K562 (cell line): ENCODE data around the gene SPIRE1. TPM values are rescaled to one million over a fixed set of nuclear protein-coding genes. Genes with fewer than 3 reads are reported as not detected.
A peak's percentile ranks its signal among the peaks of the same experiment; 100 is the strongest.

Experiments
- ATF1 ChIP-seq, 2 experiments: fragments of 450-650 bp in 1 of 2; IDR thresholded peaks; 2 replicates each; pipeline ENCODE4 v1.6.1; 2016; ENCODE audit warnings: missing compliant biosample characterization in 1 of 2, missing genetic modification characterization in 1 of 2
- ATF7 ChIP-seq: fragments of 450-650 bp; IDR thresholded peaks from 2 replicates; pipeline ENCODE4 v1.7.1; 2014; ENCODE audit warnings: mild to moderate bottlenecking, moderate library complexity
- CCNT2 ChIP-seq: IDR thresholded peaks from 2 replicates; pipeline ENCODE4 v1.6.1; 2011; ENCODE audit warnings: borderline replicate concordance, low read depth, mild to moderate bottlenecking, moderate library complexity, mixed read lengths, low read length; ENCODE audit not compliant: insufficient read length; ENCODE audit errors: extremely low read depth
- CHD1 ChIP-seq: fragments of 200-600 bp; sonication (generic); IDR thresholded peaks from one replicate; pipeline ENCODE4 v1.6.1; 2012; ENCODE audit warnings: mild to moderate bottlenecking, moderate library complexity, low read length, inconsistent platforms
- CREB1 ChIP-seq, 2 experiments: sonication (generic) in 1 of 2; formaldehyde crosslinking in 1 of 2; IDR thresholded peaks; 2 replicates each; pipeline versions ENCODE4 v1.6.1 to v1.8.0; 2012 to 2022; ENCODE audit warnings: inconsistent platforms in 1 of 2, mild to moderate bottlenecking in 1 of 2, missing genetic modification reagents in 1 of 2, moderate library complexity in 1 of 2
- E2F3 ChIP-seq: fragments of 250-450 bp; sonication (Bioruptor Pico); IDR thresholded peaks from 2 replicates; pipeline ENCODE4 v1.4.0; 2020; ENCODE audit warnings: mild to moderate bottlenecking
- ELF1 ChIP-seq: fragments of 200-800 bp; sonication (Bioruptor generic); IDR thresholded peaks from 2 replicates; pipeline ENCODE4 v1.6.1; 2016; ENCODE audit warnings: missing genetic modification characterization, missing compliant biosample characterization
- FOSL1 ChIP-seq: fragments of 200-800 bp; sonication (Bioruptor generic); conservative IDR thresholded peaks from 2 replicates; pipeline ENCODE4 v1.6.1; 2016; ENCODE audit warnings: missing genetic modification characterization, missing compliant biosample characterization
- MYC ChIP-seq, 2 experiments: fragments of 250-450 bp in 1 of 2; sonication (Bioruptor Pico) in 1 of 2; IDR thresholded peaks; 2 replicates each; pipeline versions ENCODE4 v1.5.1 to v1.6.1; 2012 to 2021; ENCODE audit warnings: low read depth in 2 of 2, borderline replicate concordance in 1 of 2, improper control_type of control experiment in 1 of 2, low read length in 1 of 2, mild to moderate bottlenecking in 1 of 2, moderate library complexity in 1 of 2
- RB1 ChIP-seq: fragments of 450-650 bp; IDR thresholded peaks from 2 replicates; pipeline ENCODE4 v1.6.1; 2017; ENCODE audit warnings: low read depth, mild to moderate bottlenecking
- RHOXF2B ChIP-seq: fragments of 250-450 bp; sonication (Bioruptor Pico); conservative IDR thresholded peaks from 2 replicates; pipeline ENCODE4 v1.5.1; 2021
- ZBED1 ChIP-seq: IDR thresholded peaks from 2 replicates; pipeline ENCODE4 v1.6.1; 2014
- ZSCAN29 ChIP-seq: fragments of 450-650 bp; IDR thresholded peaks from 2 replicates; pipeline ENCODE4 v1.6.1; 2017
- polyA plus RNA-seq, 8 experiments: library from polyadenylated mRNA; depleted of rRNA in 4 of 8; stranded (reverse) in 5 of 8; unstranded in 3 of 8; fragments of >200 nt; fragmentation: Nextera tagmentation in 2 of 8; fragmentation: Illumina TruSeq in 1 of 8; extraction: Ambion mirVana in 2 of 8; extraction: Trizol in 1 of 8; gene quantifications; 2 replicates each; pipeline versions ENCODE4 v1.2.1 to v1.2.3, GENCODE V29; 2011 to 2014; ENCODE audit warnings: inconsistent platforms in 1 of 8, missing spikeins in 1 of 8
- total RNA-seq, 7 experiments: library from RNA; depleted of rRNA in 6 of 7; stranded (reverse); fragments of >200 nt in 6 of 7; fragmentation: Illumina TruSeq in 2 of 7; extraction: Trizol in 2 of 7; gene quantifications; 2 replicates each; pipeline versions ENCODE4 v1.2.1 to v1.2.3, GENCODE V29; 2011 to 2021; ENCODE audit warnings: low replicate concordance in 1 of 7
- TF ChIP-seq, protein P1 (sequence below): sonication (generic); formaldehyde crosslinking; IDR thresholded peaks from 2 replicates; pipeline ENCODE4 v1.8.0; 2022; ENCODE audit warnings: mild to moderate bottlenecking, low read depth, missing genetic modification reagents
- TF ChIP-seq, protein P2 (sequence below): sonication (generic); formaldehyde crosslinking; IDR thresholded peaks from 2 replicates; pipeline ENCODE4 v1.8.1; 2023; ENCODE audit warnings: mild to moderate bottlenecking, missing genetic modification reagents, moderate library complexity
- TF ChIP-seq, protein P3 (sequence below), 2 experiments: IDR thresholded peaks; 2 replicates each; pipeline ENCODE4 v1.6.1; 2012; ENCODE audit warnings: improper control_type of control experiment in 2 of 2, low read depth in 2 of 2, low read length in 2 of 2, borderline replicate concordance in 1 of 2
- TF ChIP-seq, protein P4 (sequence below): sonication (generic); formaldehyde crosslinking; IDR thresholded peaks from 2 replicates; pipeline ENCODE4 v1.8.0; 2023; ENCODE audit warnings: mild to moderate bottlenecking, missing genetic modification reagents

The SPIRE1 gene
- total and polyA plus RNA-seq, 9 of the 15 experiments (the other 6 are each of a cell fraction or from before 2014, with no cell fraction given): 2.9 to 14.0 (median 10.2) TPM

DNA sequence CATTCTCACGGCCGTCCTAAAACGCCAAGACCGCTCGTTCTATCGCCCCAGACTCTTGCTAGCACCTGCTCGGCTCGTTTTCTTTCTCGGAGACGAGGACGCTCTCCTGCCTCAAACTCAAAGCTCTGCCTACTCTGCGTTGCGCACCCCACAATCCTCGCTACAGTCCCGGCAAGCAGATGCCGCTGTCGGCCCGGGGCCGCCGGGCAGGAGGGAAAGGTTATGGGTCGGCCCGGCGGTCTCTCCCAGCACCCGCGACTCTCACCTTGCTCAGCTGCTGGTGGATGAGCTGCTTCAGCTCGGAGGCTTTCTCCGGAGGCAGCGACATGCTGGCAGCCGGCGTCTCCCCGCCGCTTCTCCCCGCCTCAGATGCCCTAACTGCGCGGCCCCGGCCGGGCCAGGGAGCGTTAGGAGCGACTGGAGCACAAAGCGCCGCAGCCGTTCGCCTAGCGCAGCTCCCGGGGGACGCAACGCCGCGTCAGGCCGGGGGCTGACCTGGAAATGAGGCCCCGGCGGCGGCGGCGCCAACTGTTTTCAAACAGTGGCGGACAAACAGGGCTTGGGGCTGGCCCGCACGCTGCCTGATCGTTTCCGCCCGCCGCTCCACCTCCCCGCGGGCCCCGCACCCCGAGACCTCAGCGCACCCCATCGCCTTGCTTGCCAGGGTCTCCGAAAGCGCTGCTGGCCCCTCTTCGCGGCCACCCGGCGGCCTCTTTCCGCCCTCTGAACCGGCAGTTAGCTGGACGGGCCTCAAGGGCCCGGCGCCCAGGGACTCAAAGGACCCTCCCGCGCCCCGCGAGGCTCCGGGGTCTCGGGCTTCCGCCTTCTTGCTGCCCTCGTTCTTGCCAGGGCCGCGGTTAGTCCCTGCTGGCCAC is 44.6 kb upstream of the SPIRE1 start, which contains the start of the genes CEP76 and PSMG2 (continued):
- TF ChIP-seq, protein P1, sequence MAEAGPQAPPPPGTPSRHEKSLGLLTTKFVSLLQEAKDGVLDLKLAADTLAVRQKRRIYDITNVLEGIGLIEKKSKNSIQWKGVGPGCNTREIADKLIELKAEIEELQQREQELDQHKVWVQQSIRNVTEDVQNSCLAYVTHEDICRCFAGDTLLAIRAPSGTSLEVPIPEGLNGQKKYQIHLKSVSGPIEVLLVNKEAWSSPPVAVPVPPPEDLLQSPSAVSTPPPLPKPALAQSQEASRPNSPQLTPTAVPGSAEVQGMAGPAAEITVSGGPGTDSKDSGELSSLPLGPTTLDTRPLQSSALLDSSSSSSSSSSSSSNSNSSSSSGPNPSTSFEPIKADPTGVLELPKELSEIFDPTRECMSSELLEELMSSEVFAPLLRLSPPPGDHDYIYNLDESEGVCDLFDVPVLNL (CRISPR knock-in tag): peak; percentile 93
- peak; percentile 67 for TF ChIP-seq CREB1 (IDR thresholded peaks at IDR 0.05)
- peak; percentile 73; the same call in 1 of the 2 replicates for TF ChIP-seq CREB1 (CRISPR knock-in tag; IDR thresholded peaks at IDR 0.05)
- TF ChIP-seq FOSL1 (tag): peak; percentile 47; the same call in 1 of the 2 replicates
- 0 out of 2 replicates have a peak, but pooled peaks have one; percentile 32 for TF ChIP-seq ATF1 (CRISPR knock-in tag; IDR thresholded peaks at IDR 0.05)
- peak; percentile 92 for TF ChIP-seq ATF1 (tag; IDR thresholded peaks at IDR 0.05)
- TF ChIP-seq MYC (IDR thresholded peaks at IDR 0.05; ENCODE audit: low read depth, low read length): peak; percentile 86
- TF ChIP-seq MYC (CRISPR knock-in tag; IDR thresholded peaks at IDR 0.05; ENCODE audit: borderline replicate concordance, low read depth): no peak
- no peak for TF ChIP-seq RHOXF2B (CRISPR knock-in tag)
- peak; percentile 92 for TF ChIP-seq CHD1
- TF ChIP-seq E2F3 (CRISPR knock-in tag): peak; percentile 88
- peak; percentile 81 for TF ChIP-seq CCNT2
- peak; percentile 68 for TF ChIP-seq ATF7
- TF ChIP-seq, protein P2, sequence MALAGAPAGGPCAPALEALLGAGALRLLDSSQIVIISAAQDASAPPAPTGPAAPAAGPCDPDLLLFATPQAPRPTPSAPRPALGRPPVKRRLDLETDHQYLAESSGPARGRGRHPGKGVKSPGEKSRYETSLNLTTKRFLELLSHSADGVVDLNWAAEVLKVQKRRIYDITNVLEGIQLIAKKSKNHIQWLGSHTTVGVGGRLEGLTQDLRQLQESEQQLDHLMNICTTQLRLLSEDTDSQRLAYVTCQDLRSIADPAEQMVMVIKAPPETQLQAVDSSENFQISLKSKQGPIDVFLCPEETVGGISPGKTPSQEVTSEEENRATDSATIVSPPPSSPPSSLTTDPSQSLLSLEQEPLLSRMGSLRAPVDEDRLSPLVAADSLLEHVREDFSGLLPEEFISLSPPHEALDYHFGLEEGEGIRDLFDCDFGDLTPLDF (CRISPR knock-in tag): peak; percentile 81
- TF ChIP-seq, protein P3, sequence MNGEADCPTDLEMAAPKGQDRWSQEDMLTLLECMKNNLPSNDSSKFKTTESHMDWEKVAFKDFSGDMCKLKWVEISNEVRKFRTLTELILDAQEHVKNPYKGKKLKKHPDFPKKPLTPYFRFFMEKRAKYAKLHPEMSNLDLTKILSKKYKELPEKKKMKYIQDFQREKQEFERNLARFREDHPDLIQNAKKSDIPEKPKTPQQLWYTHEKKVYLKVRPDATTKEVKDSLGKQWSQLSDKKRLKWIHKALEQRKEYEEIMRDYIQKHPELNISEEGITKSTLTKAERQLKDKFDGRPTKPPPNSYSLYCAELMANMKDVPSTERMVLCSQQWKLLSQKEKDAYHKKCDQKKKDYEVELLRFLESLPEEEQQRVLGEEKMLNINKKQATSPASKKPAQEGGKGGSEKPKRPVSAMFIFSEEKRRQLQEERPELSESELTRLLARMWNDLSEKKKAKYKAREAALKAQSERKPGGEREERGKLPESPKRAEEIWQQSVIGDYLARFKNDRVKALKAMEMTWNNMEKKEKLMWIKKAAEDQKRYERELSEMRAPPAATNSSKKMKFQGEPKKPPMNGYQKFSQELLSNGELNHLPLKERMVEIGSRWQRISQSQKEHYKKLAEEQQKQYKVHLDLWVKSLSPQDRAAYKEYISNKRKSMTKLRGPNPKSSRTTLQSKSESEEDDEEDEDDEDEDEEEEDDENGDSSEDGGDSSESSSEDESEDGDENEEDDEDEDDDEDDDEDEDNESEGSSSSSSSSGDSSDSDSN (IDR thresholded peaks at IDR 0.05; ENCODE audit: borderline replicate concordance in 1 of 2, low read depth in 2 of 2, low read length in 2 of 2): peak; percentile 94 to 98
- peak; percentile 42; the same call in 1 of the 2 replicates for TF ChIP-seq ZBED1
- TF ChIP-seq, protein P4, sequence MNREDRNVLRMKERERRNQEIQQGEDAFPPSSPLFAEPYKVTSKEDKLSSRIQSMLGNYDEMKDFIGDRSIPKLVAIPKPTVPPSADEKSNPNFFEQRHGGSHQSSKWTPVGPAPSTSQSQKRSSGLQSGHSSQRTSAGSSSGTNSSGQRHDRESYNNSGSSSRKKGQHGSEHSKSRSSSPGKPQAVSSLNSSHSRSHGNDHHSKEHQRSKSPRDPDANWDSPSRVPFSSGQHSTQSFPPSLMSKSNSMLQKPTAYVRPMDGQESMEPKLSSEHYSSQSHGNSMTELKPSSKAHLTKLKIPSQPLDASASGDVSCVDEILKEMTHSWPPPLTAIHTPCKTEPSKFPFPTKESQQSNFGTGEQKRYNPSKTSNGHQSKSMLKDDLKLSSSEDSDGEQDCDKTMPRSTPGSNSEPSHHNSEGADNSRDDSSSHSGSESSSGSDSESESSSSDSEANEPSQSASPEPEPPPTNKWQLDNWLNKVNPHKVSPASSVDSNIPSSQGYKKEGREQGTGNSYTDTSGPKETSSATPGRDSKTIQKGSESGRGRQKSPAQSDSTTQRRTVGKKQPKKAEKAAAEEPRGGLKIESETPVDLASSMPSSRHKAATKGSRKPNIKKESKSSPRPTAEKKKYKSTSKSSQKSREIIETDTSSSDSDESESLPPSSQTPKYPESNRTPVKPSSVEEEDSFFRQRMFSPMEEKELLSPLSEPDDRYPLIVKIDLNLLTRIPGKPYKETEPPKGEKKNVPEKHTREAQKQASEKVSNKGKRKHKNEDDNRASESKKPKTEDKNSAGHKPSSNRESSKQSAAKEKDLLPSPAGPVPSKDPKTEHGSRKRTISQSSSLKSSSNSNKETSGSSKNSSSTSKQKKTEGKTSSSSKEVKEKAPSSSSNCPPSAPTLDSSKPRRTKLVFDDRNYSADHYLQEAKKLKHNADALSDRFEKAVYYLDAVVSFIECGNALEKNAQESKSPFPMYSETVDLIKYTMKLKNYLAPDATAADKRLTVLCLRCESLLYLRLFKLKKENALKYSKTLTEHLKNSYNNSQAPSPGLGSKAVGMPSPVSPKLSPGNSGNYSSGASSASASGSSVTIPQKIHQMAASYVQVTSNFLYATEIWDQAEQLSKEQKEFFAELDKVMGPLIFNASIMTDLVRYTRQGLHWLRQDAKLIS (CRISPR knock-in tag): peak; percentile 90
- TF ChIP-seq ELF1 (tag): peak; percentile 93
- peak; percentile 31; the same call in 1 of the 2 replicates for TF ChIP-seq ZSCAN29
- TF ChIP-seq RB1: peak; percentile 94
